Stimulated activated naive CD4-positive, alpha-beta T cell (primary cell): Measurements from ENCODE around the gene RASGRP3.

Experiments used
- DNase-seq, 6 experiments: peaks; one replicate each; lab custom pipeline; 2025; lab: John Stamatoyannopoulos, UW

RASGRP3 gene

DNA sequence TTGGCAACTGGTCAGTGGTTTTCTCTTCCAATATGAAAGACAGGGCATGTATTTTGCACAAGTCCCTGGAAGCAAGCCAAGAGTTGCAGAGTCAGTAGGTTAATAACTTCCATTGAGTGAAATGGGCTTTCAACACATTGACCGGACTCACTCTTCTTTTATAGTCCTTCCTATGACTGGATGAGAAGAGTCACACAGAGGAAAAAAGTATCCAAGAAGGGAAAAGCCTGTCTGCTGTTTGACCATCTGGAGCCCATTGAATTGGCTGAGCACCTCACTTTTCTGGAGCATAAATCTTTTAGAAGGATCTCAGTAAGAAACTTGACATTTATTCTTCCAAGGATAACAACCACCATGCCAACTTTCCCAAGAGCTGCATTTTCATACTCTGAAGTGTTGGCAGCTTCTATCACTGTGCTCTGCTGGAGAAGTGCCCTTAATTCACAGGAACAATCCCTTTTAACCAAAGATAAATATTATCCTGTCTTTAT is 45.4 kb downstream of the RASGRP3 start:
- DNase-seq: no peak

- no peak for DNase-seq
These were observed 46.1 kb downstream of the RASGRP3 start for GRCh38 chr2:33522576-33522975.

DNA sequence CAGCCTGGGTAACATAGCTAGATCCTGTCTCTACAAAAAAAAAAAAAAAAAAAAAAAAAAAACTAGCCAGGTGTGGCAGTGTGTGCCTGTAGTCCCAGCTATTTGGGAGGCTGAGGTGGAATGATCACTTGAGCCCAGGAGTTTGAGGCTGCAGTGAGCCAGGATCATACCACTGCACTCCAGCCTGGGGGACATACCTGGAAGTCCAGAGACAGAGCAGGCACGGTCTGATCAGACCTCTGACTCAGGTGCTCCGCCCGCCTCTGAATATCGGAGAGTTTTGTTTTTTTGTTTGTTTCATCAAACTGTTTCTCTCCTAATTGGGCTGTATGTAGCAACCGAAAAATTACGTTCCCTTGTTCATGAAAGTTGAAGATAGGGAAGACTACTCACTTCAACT is 49.2 kb downstream of the RASGRP3 start:
- DNase-seq: no peak

DNA sequence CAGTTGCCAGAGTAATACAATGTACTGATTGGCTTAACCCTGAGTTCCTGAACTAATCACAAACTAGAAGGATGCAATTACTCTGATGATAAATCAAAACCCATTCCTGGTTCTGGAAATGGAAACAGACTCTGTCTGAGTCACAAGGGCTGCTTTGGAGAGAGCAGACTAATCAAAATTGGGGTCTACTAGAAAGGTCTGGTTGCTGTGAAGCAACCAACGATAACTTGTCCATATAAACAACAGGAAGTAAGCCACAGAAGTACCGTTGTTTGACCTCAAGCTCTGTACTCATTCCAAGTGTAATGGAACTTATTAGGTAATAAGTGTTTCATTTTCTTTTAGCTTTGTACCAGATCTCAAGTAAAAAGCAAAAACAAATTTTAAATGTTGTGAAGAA is 49.7 kb downstream of the RASGRP3 start:
- DNase-seq: no peak

DNA sequence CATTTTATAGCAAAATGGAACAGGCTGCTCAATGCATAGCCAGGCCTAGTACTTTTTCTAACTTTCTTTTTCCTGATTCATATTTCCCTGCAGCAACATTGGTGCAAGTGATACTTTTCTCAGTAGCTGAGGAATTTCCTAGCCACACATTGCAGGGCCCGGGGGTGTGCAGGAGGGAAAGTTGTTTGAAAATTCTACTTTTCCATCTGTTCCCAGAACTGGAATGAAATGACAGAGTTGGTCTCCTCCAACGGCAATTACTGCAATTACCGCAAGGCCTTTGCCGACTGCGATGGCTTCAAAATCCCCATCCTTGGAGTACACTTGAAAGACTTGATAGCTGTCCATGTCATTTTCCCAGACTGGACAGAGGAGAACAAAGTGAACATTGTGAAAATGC is 50.5 kb downstream of the RASGRP3 start:
- no peak for DNase-seq

DNA sequence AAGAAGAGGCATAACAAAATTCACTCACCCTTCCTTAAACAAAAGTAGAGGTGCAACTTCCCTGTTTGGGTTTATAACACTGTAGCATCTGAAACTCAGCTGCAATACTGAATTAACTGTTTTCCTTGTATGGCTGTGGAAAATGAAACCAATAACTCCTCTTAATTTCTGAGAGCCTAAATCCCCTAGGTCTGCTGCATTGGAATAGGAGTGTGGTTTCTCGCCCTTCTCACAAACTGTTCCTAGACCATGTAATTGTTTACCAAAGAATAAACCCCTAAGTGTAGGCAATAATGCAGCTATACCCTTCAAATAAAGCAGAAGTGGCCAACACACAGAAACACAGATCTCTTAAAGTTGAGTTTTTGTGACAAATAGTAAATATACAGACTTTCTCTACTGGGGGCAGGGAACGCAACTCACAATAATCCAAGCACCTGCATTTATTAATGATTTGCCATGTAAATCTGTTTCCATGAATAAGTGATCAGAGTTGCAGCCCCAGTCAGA is 52.0 kb downstream of the RASGRP3 start:
- no peak for DNase-seq

GRCh38 chr2:33529771-33530481 is 53.5 kb downstream of the RASGRP3 start:
- no peak for DNase-seq

DNA sequence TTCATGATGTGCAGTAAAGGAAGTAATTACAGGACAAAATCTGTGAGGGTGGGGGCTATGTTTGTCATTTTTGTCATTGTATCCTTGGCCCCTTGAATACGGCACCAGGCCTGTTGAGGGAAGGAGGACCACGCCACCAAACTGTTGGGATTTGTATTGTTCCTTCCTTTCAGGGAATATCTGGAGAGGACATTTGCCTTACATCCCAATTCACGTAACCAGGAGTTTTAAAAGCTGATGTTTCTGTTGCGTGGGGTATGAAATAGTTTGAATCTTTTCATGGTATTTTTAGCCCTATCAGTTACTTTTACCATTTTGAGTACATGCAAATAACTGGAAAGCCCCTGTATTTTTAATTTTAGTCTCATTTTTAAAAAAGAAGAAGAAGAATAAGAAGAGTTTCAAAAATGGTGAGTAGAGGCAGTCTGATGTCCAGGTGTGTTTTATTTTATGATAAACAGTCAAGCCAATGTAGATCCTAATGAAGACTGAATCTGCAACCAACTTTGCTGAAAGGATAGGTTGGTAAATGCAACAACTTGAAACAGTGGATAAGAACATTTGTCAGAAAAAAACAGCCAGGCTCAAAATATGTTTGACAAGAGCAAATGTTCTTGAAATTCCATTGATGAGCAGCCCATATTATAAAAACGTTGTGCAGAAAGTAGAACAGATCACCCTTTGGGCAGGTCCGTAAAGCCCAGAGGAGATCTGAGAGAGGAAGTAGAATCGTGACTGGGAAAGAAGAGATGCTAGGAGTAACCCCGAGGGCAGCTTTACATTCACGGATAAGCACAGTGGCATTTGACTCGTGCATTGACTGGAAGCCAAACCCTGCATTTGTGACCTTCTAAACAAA is 54.5 kb downstream of the RASGRP3 start:
- no peak for DNase-seq

DNA sequence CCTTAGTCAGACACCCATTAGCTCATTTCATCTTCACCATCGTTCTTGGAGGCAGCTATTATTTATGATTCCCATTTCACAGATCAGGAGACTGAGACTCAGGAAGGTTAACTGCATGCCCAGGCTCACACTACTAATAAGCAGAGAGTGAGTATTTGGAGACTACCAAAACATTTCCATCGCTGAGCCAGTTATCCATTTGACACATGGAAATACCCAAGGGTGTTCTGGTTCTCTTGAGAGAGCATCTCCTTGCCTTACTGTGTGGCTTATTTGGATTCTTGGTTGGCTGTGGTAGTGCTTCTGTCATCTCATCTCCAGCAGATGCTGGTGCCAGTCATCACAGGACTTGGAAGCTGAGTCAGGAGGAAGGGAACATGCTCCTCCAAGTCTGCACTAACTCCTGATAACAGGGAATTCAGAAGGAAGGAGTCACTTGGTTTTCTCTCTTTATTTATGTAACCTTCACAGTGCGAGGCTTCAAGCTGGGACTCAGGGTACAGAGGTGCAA is 55.2 kb downstream of the RASGRP3 start:
- no peak for DNase-seq

DNA sequence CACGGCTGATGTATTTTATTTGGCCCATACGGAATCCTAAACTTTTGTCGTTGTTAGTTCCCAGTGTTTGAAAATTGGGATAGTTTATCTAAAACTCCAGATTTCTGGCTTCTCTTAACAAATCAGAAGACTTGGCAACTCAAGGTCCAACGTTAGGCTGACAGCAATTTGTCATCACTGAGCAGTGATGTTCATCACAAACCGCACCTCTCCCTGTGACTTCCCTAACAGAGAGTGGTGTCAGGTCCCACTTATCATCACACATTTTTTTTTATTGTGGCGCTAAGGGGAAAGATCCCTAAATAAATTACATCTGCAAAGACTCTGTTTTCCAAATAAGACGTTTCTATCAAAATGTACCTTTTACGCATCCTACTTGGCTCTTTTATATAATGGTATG is 55.7 kb downstream of the RASGRP3 start:
- DNase-seq: no peak

GRCh38 chr2:33532966-33533365 is 56.5 kb downstream of the RASGRP3 start:
- DNase-seq: no peak

- DNase-seq: no peak
These were observed 59.0 kb downstream of the RASGRP3 start for GRCh38 chr2:33535421-33535820.

DNA sequence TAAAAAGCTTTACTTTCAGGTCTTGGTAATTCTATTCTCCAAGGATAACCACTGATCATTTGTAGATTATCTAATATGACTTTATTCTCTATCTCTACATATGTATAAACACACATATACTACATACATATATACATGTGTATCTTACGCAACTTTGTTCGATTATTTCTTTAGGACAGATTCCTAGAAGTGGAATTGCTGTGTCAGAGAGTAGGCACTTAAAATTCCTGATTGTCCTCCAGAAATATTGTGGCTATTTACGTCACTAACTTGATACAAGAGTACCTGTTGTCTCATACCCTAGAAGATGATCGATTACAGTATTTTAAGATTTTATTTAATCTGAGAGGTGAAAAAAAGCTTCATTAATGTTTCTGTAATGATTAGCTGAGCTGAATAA is 64.8 kb downstream of the RASGRP3 start:
- DNase-seq: no peak

GRCh38 chr2:33550206-33550605 is 73.8 kb downstream of the RASGRP3 start:
- no peak for DNase-seq

- DNase-seq: no peak
These were observed 76.5 kb downstream of the RASGRP3 start for GRCh38 chr2:33552758-33553461.

DNA sequence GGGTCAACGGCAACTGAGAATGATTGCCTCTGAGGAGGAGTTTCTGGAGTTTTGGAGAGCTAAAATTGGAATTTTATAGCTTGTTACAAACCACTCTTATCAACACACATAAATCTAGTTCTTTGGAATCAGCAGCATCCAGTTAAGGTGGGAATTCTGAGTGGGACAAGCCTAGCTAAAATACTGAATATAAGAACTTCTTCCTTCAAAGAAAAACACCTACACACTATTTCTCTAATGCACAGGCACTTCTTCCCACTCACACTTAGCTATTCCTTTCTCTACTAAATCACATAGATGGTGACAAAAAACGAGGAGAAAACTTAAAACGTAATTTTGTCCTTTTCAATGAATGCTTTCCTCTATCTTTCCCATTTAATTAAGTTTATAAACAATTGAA is 79.2 kb downstream of the RASGRP3 start:
- no peak for DNase-seq

DNA sequence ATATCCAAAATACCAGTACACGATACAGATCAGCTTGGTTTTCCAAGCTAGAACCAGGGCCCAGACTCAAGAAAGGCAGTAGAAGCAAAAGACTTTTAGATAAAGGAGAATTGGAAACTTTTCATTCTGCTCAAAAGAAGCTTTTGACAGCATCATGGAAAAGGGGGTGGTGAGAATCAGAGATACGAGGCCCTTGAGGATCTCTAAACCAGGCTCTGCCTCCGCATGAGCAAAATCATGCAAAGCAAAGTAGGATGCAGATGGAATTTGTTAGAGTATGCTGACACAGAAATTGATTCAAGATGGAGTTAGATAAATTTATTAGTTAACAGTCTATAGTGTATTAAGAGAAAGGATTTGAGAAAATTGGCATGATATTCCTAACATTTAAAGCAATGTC is 82.9 kb downstream of the RASGRP3 start:
- DNase-seq: no peak

GRCh38 chr2:33560017-33560416 is 83.6 kb downstream of the RASGRP3 start:
- no peak for DNase-seq

DNA sequence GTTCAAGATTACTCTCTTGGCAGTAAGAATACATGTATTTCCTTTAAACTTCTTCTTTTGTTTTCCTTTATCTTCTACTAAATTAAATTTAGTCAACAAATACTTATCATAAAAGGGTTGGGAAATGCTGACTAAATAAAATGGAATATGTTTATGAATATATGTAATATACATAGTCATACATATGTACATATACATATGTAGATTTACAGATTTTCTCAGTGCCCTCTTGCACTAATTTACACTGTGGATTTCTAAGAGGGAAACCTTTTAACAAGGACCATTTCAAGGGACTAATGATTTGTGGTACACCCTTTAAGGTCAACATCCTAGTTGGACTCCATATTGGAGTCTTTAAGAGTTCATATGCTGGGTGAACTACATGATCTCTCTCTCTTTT is 85.4 kb downstream of the RASGRP3 start:
- DNase-seq: no peak

GRCh38 chr2:33570681-33571080 is 94.2 kb downstream of the RASGRP3 start:
- DNase-seq: no peak

DNA sequence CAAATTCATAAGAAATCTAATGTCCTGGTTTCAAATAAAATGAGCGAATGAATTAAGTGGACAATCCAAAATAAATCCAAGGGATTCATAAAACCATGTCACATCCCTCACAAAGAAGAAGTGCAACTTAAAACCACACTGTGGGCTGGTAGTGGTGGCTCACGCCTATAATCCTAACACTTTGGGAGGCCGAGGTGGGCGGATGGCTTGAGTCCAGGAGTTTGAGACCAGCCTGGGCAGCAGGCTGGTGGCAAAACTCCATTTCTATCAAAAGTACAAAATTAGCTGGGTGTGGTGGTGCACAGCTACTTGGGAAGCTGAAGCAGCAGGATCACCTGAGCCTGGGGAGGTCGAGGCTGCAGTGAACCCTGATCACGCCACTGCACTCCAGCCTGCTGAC is 97.2 kb downstream of the RASGRP3 start:
- DNase-seq: no peak

DNA sequence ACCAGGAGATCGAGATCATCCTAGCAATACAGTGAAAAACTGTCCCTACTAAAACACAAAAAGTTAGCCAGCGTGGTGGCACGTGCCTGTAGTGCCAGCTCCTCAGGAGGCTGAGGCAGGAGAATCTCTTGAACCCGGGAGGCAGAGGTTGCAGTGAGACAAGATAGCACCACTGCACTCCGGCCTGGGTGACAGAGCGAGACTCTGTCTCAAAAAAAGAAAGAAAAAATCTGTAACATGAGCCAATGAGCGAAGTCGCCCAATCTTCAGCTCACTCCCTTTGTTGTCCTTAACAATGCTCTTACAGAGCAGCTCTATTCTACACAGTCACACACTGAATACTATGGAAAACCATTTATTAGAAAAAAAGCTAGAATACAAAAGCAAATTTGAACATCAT is 100.6 kb downstream of the RASGRP3 start:
- no peak for DNase-seq
